ENCODE measurements around the gene TMEM132D.
A peak's percentile ranks its signal among the peaks of the same experiment; 100 is the strongest.
"Not testable (repeated sequence)": the region's sequence is repeated elsewhere in the genome, so short reads cannot be mapped to it uniquely, and the experiment has no call there.

The TMEM132D gene

DNA sequence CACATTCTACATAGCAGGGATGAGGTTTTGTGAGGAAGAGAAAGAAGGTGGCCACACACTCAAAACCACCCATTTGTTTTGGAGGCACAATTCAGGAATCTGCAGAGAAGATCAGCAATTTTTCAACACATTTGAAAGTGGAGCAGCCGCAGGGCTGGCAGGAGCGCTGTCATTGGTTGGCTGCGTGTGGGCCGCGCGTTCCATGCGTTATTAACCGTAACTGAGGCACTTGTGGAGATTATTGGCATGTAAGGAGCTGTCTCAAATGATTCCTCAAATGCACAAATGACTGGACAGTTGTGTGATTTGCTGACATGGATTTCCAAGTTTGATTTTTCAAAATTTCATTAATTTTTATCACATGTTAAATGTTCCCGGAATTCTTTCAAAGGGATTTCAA, 318.5 kb downstream of the TMEM132D start:
- no peak for ATAC-seq
- DNase-seq: no peak

DNA sequence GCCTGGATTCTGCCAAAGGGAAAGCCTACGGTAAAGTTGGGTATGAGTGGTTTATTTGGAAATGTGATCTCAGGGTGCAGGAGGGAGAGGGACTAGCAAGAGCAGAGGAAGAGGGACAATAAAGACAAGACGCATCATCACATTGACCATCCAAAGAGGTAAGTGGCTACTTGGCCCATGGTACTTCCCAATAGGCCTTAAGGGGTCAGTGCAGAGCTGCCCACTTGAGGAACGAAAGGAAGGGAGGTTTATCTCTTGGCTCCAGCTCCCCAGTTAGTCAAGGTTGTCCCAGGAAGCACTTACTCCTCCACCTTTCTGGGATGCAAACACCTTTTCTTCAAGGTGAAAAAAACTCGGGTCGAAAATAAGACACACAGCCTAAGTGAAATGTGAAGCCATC, 323.9 kb downstream of the TMEM132D start:
- DNase-seq (no peak), ATAC-seq (no peak)

DNA sequence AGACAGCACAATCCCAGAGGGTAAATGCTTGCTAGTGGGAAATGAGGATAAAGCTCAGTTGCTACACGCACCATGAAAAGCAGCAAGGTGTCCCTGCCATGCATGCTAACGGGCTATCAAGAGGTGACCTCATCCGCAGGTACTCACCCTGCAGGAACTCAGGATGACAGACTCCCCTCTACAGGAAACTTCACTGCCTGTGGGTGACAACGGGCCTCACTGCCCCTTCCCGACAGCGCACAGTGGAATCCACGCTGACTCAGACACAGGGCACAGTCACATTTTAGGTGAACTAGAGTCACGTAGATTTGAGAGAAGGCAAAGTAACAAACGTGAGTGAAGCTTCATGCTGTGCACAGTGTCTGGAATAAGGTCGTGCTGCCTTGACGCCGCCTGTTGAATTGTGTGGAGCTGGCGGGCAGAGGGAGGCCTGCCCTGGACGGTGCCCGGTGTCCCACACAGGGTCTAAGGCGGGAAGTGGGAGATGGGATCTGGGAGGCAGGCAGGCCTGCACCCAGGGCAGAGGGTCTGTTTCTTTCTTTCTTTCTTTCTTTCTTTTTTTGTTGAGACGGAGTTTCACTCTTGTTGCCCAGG, 331.8 kb downstream of the TMEM132D start:
- DNase-seq (no peak), ATAC-seq (no peak)

DNA sequence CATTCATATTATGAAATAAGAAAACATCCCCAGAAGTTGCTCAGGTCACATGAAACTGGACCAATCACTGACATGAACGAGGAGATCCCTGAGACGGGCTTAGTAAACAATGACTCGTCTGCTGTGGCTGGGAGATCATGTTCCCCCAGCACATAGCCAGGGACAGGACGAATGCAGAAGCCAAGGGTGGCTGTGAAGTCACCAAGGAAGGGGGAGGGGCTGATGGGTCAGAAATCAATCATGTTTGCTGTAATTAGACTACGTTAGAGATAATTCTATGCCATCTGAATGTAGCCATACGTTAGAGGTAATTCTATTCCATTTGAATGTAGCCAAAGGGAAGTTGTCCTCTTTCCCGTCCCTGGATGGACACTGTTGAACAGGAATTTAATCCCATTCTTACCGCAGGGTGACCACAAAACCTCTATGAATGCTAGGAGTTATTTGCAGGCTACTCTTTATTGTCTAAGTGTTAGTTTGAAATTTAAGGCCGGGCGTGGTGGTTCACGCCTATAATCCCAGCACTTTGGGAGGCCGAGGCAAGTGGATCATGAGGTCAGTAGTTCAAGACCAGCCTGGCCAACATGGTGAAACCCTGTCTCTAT, 332.9 kb downstream of the TMEM132D start:
- no peak for ATAC-seq
- DNase-seq: no peak

DNA sequence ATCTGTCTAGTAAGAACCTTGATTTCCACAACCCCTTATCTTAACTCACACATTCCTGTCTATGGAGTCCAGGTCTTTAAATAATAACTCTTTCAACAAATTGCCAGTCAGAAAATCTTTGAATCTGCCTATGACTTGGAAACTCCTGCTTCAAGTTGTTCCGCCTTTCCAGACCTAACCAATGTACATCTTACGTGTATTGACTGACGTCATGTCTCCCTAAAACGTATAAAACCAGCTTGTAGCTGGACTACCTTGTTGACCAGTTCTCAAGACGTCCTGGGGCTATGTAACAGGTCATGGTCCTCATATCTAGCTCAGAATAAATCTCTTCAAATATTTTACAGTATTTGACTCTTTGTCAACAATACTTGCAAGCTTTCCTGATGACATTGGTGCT, 337.0 kb downstream of the TMEM132D start:
- ATAC-seq: no peak
- no peak for DNase-seq

DNA sequence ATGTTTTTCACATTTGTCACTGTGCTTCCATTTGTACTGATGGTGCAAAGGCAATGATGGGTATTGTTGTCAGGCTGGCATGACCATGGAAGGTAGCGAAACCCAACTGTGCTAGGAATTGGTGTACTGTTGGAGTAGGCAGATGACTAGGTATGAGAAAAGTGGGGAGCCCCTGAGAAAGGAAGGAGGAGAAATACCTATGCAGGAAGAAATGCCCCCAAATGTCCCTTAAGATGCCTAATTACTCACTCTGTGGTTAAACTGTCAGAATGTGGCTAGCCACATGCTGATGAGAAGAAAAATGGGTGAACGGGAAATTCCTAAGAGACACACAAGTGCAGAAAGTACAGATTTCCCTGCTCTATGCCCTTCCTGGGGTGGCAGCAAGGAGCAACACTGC, 339.1 kb downstream of the TMEM132D start:
- peak; percentile 59 for ATAC-seq
- no peak for DNase-seq

DNA sequence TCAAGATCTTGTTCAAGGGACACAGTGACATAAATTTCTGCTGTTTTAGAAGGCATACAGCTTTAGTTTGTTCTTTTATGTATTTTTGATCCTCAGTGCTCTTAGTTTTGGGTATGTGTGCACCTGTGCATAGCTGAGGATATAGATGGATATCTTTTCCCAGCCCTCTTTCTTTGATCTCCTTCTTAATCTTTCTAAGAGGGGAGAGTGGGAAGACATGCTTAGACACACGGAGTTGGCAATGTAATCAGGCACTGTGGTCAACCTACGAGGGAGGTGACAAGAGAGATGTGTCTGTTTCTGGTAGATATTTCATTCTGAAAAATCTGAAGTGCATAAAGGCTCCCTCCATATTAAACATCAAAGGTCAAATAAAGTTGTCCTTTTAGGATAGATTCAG, 340.6 kb downstream of the TMEM132D start:
- ATAC-seq: no peak
- no peak for DNase-seq

DNA sequence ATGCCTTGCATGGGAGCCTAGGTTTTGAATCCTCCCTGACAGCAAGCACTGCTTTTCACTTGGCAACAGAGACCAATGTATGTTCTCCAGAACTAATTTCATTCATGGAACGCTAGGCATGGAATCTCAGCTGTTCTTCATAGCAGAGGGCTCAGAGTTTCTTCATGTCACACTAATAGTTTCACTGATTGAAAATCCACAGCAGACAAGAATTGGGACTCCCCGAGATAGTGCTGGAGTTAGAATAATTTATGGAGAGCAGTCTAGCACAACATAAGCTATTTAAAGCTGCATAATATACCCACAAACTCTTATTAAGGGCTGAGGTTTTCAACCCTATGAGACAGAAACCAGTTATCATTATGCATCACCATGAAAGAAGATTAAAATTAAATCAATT, 342.5 kb downstream of the TMEM132D start:
- ATAC-seq (no peak), DNase-seq (no peak)

DNA sequence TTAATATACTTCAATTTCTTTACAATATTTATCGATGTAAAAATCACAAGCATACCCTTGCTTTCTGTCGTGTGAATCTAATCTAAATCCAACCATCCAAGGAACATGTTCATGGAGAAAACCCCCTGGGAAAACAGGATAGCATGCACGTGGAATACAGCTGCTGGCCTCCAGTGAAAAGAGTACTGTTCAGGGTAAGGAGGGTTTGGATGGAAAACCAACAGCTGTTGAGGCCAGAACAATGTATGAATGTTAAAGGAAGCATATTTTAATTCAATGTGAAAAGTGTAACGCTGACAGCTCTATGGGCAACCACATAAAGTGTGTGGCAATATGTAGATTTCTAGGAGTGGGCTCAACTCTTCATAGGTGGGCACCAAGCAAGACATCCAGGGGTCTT, 344.0 kb downstream of the TMEM132D start:
- ATAC-seq (no peak), DNase-seq (no peak)

DNA sequence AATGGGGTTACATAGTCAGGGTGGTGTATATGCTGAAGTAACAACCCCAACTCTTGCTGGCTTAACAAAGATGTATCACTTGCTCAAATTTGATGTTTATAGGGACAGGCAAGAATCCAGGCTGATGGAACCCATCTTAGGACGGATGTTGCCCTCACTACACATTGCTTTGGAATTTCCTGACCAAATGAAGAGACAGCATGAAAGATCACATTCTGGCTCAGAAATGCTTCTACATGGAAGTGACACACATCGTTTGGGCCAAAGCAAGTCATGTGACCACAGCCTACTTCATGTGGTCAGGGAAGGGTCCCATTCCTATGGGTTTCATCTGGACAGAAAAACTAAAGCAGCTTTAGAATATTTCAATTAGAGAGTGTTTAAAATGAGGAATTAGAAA, 345.8 kb downstream of the TMEM132D start:
- ATAC-seq (no peak), DNase-seq (no peak)

DNA sequence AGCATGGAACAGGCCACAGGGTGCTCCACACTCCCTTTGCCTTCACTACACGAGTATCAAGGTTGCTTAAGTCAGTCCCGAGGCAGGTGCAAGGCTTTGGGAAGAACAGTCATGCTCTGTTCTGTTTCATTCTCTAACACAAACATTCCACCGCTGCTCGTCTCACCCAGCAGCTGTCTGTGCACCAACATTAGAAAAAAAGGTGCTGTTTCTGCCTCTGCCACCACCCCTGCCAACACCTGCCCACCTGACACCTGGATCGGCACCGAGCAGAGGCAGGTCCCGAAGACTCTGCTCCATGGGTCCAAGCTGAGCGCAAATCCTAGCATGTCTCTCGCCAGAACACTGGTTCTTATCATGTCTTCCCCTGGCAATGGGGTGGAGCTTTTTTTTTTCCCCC, 347.7 kb downstream of the TMEM132D start:
- ATAC-seq: no peak
- no peak for DNase-seq

DNA sequence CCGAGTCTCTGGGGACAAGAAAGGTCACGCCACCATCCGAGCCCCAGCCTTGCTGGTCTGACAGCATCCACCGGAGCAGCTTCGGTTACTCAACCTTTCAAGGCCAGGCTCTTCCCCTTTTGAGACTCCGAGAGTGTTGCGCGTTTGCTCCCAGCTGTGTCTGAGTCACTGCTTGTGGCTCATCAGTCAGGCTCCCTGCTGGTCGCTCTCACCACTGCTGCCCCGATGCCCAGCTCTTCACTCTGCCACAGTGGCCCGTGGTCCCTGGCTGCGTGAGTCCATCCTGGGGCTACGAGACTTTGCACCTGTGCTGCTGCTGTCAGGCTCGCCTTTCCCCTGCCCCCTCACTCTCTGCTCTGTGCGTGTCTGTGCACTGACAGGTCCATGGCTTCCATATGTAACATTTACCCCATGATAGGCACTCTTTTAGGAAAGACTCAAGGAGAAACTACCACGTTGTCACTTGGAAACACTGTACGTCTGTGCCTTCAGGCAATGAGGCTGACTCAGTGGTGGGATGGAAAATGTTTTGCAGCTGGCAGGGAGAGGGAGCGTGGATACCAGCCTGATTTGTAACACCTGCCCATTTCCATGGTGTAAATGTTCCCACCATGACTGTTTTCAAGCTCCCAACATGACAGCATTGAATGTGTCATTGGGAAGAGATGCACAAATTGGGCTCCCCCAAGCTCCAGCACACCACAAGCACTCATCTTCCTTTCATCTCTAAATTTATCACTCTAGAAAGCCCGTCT, 350.7 kb downstream of the TMEM132D start:
- no peak for DNase-seq
- no peak for ATAC-seq

DNA sequence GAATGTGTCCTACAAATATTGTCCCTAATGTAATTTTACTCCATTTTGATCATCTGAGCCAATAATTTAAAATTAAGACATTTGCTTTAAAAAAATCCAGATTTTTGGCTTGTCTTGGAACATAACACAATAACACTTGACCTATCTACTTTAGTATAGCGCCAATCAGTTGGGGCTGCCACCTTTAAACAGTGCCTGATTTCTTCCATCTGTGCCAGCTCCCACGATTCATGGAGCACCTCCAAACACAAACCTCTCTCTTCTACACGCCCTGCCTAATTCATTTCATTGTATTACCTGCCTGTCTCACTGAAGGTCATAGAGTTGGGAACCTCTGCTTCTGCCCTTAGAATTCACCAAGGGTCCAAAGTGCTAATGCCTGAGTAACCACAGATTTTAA, 352.4 kb downstream of the TMEM132D start:
- DNase-seq: no peak
- ATAC-seq: no peak

DNA sequence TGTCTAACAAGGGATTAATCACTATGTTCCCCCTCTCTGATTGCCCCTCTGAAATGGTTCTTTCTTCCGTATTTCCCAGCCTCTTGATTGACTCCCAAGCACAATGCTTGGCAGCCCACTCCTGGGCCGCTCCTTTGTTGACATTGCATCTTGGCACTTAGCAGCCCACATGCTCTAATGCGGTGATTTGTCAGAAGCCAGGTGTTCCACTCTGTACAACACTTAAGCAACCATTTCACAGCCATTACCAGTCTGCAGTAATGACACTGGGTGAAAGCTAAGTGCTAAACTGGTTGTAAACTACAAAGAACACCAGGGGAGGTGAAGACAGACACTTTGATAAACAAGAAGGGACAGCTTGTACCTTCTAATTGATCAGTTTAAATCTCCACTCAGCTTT, 353.5 kb downstream of the TMEM132D start:
- ATAC-seq (no peak), DNase-seq (no peak)

DNA sequence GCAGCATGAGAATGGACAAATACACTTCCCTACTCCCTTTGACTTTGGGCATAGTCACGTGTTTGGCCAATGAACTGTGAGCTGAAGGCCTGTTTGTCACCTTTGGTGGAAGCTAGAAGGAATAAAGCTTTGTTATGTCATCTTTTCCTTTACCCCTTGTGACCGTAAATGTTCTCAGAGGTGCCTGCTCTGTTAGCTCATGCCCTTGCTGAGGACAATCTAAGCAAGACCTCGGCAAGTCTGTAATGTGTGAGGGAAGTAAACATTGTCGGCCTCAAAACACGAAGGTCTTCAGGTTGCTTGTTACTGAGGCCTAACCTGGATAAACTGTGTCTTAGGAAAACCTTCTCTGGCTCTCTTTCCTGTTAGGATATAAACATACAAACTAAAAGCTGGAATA, 354.2 kb downstream of the TMEM132D start:
- DNase-seq: no peak
- ATAC-seq: no peak

DNA sequence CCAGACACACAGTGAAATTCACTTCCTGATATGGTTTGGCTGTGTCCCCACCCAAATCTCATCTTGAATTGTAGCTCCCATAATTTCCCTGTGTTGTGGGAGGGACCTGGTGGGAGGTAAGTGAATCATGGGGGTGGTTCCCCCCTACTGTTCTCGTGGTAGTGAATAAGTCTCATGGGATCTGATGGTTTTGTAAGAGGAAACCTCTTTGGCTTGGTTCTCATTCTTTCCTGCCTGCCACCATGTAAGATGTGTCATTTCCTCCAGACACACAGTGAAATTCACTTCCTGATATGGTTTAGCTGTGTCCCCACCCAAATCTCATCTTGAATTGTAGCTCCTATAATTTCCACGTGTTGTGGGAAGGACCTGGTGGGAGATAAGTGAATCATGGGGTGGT, 354.8 kb downstream of the TMEM132D start:
- not testable (repeated sequence) for DNase-seq, ATAC-seq

DNA sequence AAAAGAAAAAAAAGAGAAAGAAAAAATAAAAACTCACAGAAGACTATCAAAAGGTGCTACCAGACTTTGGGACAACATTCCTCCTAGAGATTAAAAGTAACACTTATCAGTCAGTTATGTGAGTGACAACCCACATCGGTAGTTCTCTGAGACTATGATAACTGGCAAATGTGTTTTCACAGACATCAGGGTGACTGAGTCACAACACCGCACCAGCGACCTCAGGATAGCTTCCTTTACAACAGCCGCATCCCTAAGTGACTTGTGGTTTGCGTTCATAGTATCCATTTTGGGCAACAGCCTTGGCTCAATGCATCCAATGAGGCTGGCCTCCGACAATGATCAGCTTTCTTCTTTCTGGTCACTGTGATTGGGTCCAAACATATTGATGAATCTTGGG, 359.1 kb downstream of the TMEM132D start:
- no peak for ATAC-seq

DNA sequence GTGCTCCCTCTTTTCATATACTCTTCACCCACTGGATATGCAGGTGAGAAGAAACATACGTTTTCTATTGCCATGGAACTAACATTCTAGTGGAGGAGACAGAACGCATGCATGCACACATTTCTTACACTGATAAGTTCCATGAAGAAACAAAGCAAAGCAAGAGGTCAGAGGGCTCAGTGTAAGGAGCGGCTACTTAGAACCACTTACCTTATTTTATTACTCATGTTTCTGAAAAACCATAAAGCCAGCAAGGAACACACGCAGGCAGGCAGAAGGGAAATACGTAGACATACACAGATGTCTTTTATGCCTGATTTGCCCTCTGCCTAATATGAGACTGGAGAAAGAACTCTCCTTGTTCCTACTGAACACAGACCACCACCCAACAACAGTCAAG, 362.9 kb downstream of the TMEM132D start:
- DNase-seq (no peak), ATAC-seq (no peak)

More for the DNA sequence above, 359.1 kb downstream of the TMEM132D start:
- DNase-seq: no peak

DNA sequence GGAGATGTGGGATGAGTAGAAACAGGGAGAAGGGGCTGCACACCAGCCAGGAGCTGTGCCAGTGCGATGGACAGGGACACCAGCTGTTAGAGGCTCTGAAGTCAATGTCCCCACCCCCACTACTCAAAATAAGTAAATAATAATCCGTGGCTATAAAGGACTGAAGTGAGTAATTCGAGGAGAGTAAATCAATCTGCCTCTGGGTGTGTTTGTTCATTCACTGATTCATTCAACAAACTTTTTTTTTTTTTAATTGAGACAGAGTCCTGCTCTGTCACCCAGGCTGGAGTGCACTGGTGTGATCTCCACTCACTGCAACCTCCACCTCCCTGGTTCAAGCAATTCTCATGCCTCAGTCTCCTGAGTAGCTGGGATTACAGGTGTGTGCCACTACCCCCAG, 363.6 kb downstream of the TMEM132D start:
- no peak for DNase-seq
- no peak for ATAC-seq

DNA sequence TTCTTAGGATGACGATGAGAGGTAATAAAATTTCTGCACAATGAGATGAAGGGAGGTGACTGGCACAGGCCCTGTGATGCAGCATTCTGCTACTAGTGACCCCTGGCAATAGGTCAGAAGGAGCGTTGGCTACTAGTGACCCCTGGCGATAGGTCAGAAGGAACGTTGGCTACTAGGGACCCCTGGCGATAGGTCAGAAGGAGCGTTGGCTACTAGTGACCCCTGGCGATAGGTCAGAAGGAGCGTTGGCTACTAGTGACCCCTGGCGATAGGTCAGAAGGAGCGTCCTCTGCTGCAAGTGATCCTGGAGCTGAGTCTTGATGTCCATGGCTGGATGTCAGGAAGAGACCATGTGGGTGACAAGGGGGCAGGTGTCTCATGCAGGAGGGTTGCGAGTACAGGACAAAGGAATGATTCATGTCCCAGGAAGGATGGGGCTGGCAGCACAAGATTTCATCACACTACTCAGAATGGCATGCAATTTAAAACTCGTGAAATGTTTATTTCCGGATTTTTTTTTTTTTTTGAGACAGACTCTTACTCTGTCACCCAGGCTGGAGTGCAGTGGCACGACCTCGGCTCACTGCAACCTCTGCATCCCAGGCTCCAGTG, 365.0 kb downstream of the TMEM132D start:
- ATAC-seq, DNase-seq: not testable (repeated sequence)

DNA sequence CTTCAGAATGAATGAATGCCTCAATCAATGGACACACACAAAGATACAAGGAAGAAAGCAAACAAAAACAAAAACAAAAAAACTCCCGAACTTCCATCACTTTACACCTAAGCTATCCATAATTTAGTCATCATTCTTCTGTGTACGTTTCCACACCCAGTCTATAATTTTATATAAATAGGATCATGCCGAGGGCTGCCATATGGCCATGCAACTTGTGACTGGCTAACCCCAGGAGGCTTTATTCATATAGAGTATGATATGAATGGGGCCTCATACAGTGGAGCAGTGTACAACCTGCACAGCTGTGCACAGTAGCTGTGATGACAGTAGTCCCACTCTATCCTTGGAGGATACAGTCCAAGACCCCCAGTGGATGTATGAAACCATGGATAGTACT, 365.7 kb downstream of the TMEM132D start:
- no peak for DNase-seq
- no peak for ATAC-seq

DNA sequence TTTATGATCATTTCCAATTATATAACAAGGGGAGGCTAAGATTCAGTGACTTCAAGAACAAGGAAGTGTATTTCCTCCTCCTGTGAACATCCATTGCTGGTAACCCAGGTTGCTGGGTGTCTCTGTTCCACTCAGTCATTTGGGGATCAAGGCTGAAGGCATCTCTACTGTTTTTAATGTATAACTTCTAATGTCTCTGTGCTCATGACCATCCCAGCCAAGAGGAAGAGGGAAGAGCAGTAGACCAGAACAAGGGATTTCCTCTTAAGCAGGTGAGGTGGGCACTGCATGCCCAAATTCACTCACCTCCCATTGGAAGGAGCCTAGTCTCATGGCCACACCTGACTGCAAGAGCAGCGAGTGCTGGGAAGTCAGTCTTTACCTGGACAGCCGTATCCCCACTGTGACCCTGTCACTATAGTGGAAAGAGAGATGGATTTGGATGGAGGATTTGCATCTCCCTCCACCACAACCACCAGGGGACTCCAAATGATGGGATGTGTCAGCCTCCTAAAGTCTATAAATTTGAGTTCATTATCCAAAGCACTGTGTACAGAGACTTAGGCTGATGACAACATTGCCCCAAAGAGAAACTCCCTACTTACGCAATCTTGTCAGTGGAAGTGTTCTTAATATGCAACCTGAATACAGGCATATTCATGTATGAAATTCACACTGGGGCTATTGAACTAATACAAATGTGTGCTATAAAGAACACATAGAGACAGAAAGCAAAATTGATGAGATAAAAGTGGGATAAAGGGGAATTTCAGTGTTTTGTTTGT, 368.7 kb downstream of the TMEM132D start:
- DNase-seq: no peak
- ATAC-seq: no peak
